CD8-positive, alpha-beta memory T cell (primary cell): Measurements from ENCODE around the gene TFEB. TPM values are rescaled to one million over a fixed set of nuclear protein-coding genes. Genes with fewer than 3 reads are reported as not detected.

Experiments
- CTCF ChIA-PET: fragments of 350-600 bp; sonication (Branson Sonifier 250); formaldehyde crosslinking; loops from one replicate; lab custom pipeline; 2021; ENCODE audit warnings: antibody characterized with exemption; lab: Charles Lee
- POLR2A ChIA-PET: fragments of 350-600 bp; sonication (Branson Sonifier 250); formaldehyde crosslinking; loops from one replicate; lab custom pipeline; 2021; ENCODE audit warnings: antibody characterized with exemption; lab: Charles Lee
- DNase-seq, 5 donors: peaks; one replicate each; pipeline versions ENCODE4 v3.0.0 to v3.0.0-alpha.2; 2020 to 2022; ENCODE audit warnings: mixed read lengths in 1 of 5
- H3K27ac ChIP-seq: one replicate; pipeline ENCODE4 v1.7.0; 2013; ENCODE audit warnings: low read depth, mild to moderate bottlenecking, low read length, moderate library complexity
- H3K27me3 ChIP-seq: 2 replicates; pipeline ENCODE4 v1.7.0; 2013; ENCODE audit warnings: low read length, mild to moderate bottlenecking; ENCODE audit not compliant: insufficient read depth, poor library complexity, severe bottlenecking
- H3K36me3 ChIP-seq: 2 replicates; pipeline ENCODE4 v1.7.0; 2013; ENCODE audit warnings: mild to moderate bottlenecking, low read length, moderate library complexity; ENCODE audit not compliant: insufficient read depth
- H3K4me1 ChIP-seq: 2 replicates; pipeline ENCODE4 v1.7.0; 2013; ENCODE audit warnings: mild to moderate bottlenecking, low read length, moderate library complexity; ENCODE audit not compliant: insufficient read depth
- H3K4me3 ChIP-seq: 2 replicates; pipeline ENCODE4 v1.7.0; 2013; ENCODE audit warnings: mild to moderate bottlenecking, low read length
- H3K9me3 ChIP-seq: 2 replicates; pipeline ENCODE4 v1.7.0; 2013; ENCODE audit warnings: mild to moderate bottlenecking, low read length
- H3K27ac Mint-ChIP-seq, 8 donors: one replicate each; pipeline ENCODE4 v1.8.0; 2020 to 2021; ENCODE audit warnings: mixed read lengths in 8 of 8, mild to moderate bottlenecking in 6 of 8, inconsistent platforms in 3 of 8, moderate library complexity in 3 of 8
- H3K27me3 Mint-ChIP-seq, 2 donors: one replicate each; pipeline ENCODE4 v1.8.0; 2020 to 2021; ENCODE audit warnings: mixed read lengths in 2 of 2, mild to moderate bottlenecking in 1 of 2, moderate library complexity in 1 of 2
- H3K36me3 Mint-ChIP-seq, 3 donors: one replicate each; pipeline ENCODE4 v1.8.0; 2020 to 2021; ENCODE audit warnings: mixed read lengths in 3 of 3, inconsistent platforms in 1 of 3, mild to moderate bottlenecking in 1 of 3
- H3K4me1 Mint-ChIP-seq, 3 donors: one replicate each; pipeline ENCODE4 v1.8.0; 2020 to 2021; ENCODE audit warnings: mixed read lengths in 3 of 3, inconsistent platforms in 1 of 3, mild to moderate bottlenecking in 1 of 3
- H3K4me3 Mint-ChIP-seq, 7 donors: one replicate each; pipeline ENCODE4 v1.8.0; 2020 to 2021; ENCODE audit warnings: mixed read lengths in 7 of 7, mild to moderate bottlenecking in 6 of 7, moderate library complexity in 4 of 7, inconsistent platforms in 2 of 7
- H3K9me3 Mint-ChIP-seq, 5 donors: one replicate each; pipeline ENCODE4 v1.8.0; 2020 to 2022; ENCODE audit warnings: mixed read lengths in 5 of 5, mild to moderate bottlenecking in 3 of 5, moderate library complexity in 2 of 5, inconsistent platforms in 1 of 5
- polyA plus RNA-seq: library from polyadenylated mRNA; unstranded; fragments of 300-500 nt; fragmentation: Illumina TruSeq; gene quantifications from one replicate; pipeline ENCODE4 v1.2.3, GENCODE V29; 2021
- total RNA-seq, 2 experiments: library from RNA; stranded (reverse); gene quantifications; one replicate each; pipeline ENCODE4 v1.2.3, GENCODE V29; 2021

The TFEB gene
- total and polyA plus RNA-seq, 3 experiments from 2014 or later = 12.0 to 18.8 (median 12.5) TPM

DNA sequence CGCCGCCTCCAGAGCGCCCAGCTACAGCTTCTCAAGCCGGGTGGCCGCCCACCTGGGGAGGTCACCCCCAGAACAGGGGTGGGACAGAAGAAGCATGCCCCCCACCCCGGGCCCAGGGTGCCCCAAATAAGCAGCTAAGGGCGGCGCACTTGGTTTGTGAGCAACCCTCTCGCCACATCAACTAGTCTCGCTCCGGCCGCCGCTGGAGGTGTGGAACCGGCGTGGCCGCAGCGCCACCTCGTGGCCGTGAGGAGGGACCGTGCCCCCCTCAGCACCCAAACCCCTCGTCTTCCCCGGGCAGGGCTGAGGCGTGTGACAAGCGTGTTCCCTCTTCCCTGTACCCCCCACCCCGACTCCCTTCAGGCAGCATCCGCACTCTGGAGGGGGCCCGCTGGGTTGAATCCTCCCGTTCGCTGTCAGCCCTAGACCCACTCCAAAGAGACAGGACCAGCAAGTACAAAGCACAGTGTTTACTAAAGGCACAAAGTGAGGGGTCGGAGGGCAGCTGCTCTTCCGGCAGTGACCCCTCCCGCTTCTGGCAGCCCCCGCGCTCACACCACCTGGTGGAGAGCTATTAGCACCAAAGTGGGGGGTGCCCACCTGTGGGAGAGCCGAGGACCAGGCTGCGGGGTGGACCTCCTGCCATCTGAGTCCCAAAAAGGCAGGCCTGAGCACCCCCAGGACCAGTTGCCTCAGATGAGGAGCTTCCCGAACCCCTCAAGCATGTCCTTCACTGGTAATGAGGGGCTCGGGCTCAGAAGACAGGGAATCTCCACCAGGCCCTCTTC is 51.7 kb downstream of the TFEB start:
- Histone ChIP-seq H3K27ac (no peak overlapping the region), H3K27me3 (no peaks in the 10 kb centered on the region), H3K4me3 (peak overlapping the region; percentile 34), H3K36me3 (no peaks in the 10 kb centered on the region), H3K4me1 (peaks cover 5% of the 10 kb centered on the region), H3K9me3 (no peaks in the 10 kb centered on the region)
- DNase-seq = peak; percentile 58 to 81 (median 69)
- peaks cover 0 to 32% (median 0%) of the 10 kb centered on the region in 3 donors for H3K36me3 Mint-ChIP-seq
- ChIA-PET CTCF (interaction anchor here (0.8 to 5.1 kb wide), 32 partner anchors 9 to 388 kb away, joined by 3 to 30 read pairs (median 4); partner anchors contain the start of gene FRS3), POLR2A (interaction anchor here (1.2 kb wide), 1 partner anchor 51 kb away, joined by 3 read pairs; no protein-coding TSS in a partner anchor)
- H3K27ac Mint-ChIP-seq = peak overlapping the region in 3 of 8 donors; percentile 24 to 37 (median 24)
- peak overlapping the region in 6 of 7 donors; percentile 32 to 74 (median 50) for H3K4me3 Mint-ChIP-seq
- H3K27me3 Mint-ChIP-seq = peaks cover 6 to 11% of the 10 kb centered on the region in 2 donors
- H3K4me1 Mint-ChIP-seq = peaks cover 4 to 16% (median 5%) of the 10 kb centered on the region in 3 donors
- no peaks in the 10 kb centered on the region for H3K9me3 Mint-ChIP-seq

DNA sequence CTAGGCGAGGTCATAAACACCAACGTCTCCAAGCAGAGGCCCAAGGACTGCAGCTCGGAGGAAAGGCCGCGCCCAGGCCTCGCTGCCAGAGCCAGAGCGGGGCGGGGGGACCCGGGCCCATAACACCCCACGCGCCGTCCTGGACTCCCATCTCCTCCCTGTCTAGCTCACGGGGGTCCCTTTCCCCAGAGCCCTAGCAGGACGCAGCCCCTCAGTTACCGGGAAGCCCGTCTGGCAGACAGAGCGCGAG is 52.2 kb downstream of the TFEB start:
- POLR2A ChIA-PET = interaction anchor here (1.2 kb wide), 1 partner anchor 51 kb away, joined by 3 read pairs; no protein-coding TSS in a partner anchor
- Mint-ChIP-seq H3K4me1 (peaks cover 4 to 16% (median 5%) of the 10 kb centered on the region in 3 donors), H3K36me3 (peaks cover 0 to 28% (median 0%) of the 10 kb centered on the region in 3 donors), H3K9me3 (no peaks in the 10 kb centered on the region), H3K27me3 (peaks cover 6 to 14% of the 10 kb centered on the region in 2 donors), H3K4me3 (peak overlapping the region in 4 of 7 donors; percentile 40 to 74 (median 54)), H3K27ac (peak overlapping the region in 1 of 8 donors; percentile 24)
- no peaks in the 10 kb centered on the region for H3K27me3 ChIP-seq
- H3K4me3 ChIP-seq = peak overlapping the region; percentile 34
- CTCF ChIA-PET = interaction anchor here (0.8 to 5.1 kb wide), 29 partner anchors 8 to 387 kb away, joined by 3 to 30 read pairs (median 4); partner anchors contain the start of gene FRS3
- no peaks in the 10 kb centered on the region for H3K36me3 ChIP-seq
- DNase-seq = no peak
- no peak overlapping the region for H3K27ac ChIP-seq
- H3K4me1 ChIP-seq = peaks cover 5% of the 10 kb centered on the region
- H3K9me3 ChIP-seq = no peaks in the 10 kb centered on the region

DNA sequence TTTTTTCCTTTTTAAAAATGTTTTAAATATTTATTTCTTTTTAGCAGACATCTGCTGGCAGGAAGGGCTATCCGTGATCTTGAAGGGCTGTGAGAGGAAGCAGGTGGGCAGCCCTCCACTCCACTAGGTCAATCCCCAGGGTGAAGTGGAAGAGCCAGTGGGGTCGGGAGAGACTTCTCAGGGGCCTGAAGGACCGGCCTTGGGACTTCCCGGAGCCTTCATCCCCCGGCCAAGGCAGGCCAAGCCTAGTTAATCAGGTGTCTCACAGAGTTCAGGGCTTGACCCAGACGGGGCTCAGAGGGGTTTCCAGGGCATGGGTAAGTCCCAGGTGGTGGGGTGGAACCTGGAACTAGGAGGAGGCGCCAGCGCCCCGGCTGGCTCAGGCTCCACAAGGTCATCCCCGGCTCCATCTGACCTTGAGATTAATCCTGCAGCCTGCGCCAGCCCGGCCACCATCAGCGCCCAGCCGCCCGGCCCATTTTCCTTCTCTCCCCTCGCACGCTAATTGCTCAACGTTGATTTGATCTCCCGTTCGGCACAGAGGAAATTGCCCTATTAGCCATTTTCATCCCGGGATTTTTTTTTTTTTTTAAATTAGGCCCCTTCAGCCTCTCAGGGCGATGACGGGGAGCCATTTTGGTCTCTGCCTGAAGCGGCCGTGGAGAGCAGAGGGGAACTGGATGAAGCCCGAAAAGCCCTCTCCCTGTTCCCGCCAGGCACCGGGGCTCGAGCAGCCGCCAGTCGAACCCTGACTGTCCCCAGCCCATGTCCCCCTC is 52.7 kb downstream of the TFEB start:
- CTCF ChIA-PET = interaction anchor here (0.8 to 5.1 kb wide), 31 partner anchors 8 to 387 kb away, joined by 3 to 30 read pairs (median 4); partner anchors contain the start of gene FRS3
- Histone ChIP-seq H3K9me3 (no peaks in the 10 kb centered on the region), H3K27ac (no peak overlapping the region), H3K27me3 (no peaks in the 10 kb centered on the region), H3K4me1 (peaks cover 5% of the 10 kb centered on the region), H3K4me3 (peak overlapping the region; percentile 34), H3K36me3 (no peaks in the 10 kb centered on the region)
- Mint-ChIP-seq H3K27me3 (peaks cover 6 to 14% of the 10 kb centered on the region in 2 donors), H3K36me3 (peaks cover 0 to 26% (median 0%) of the 10 kb centered on the region in 3 donors), H3K4me1 (peaks cover 4 to 16% (median 5%) of the 10 kb centered on the region in 3 donors), H3K9me3 (no peaks in the 10 kb centered on the region), H3K4me3 (peak overlapping the region in 6 of 7 donors; percentile 26 to 74 (median 44)), H3K27ac (no peak overlapping the region)
- DNase-seq = no peak
- POLR2A ChIA-PET = interaction anchor here (1.2 kb wide), 1 partner anchor 52 kb away, joined by 3 read pairs; no protein-coding TSS in a partner anchor

DNA sequence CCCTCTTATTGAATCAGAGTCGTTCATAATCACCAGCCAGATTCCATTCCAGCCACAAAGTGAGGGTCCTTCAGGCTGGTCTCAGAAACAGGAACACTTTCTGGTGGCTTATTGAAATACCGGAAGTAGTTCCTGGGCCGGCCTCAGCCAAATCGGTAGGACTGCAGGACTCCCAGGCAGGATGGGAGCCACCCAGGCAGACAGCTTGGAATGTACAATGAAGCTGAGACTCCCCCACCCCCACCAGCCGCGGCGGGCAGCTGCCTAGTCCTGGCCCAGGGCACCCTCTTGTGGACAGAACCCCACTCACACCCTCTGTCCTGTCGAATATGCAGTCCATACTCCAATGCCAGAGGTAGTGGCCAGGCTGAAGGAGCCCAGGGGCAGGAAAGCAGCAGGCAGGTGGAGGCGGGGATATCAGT is 53.3 kb downstream of the TFEB start:
- no peak overlapping the region for H3K27ac ChIP-seq
- no peaks in the 10 kb centered on the region for H3K9me3 ChIP-seq
- Mint-ChIP-seq H3K27me3 (peaks cover 3 to 20% of the 10 kb centered on the region in 2 donors), H3K4me3 (peak overlapping the region in 3 of 7 donors; percentile 26 to 74 (median 34)), H3K27ac (no peak overlapping the region), H3K9me3 (no peaks in the 10 kb centered on the region), H3K4me1 (peaks cover 4 to 16% (median 5%) of the 10 kb centered on the region in 3 donors), H3K36me3 (peaks cover 0 to 19% (median 0%) of the 10 kb centered on the region in 3 donors)
- H3K4me1 ChIP-seq = peaks cover 5% of the 10 kb centered on the region
- H3K36me3 ChIP-seq = no peaks in the 10 kb centered on the region
- DNase-seq = peak; percentile 37 to 67 (median 45)
- peaks cover under 1% of the 10 kb centered on the region for H3K27me3 ChIP-seq
- no peak overlapping the region for H3K4me3 ChIP-seq
- ChIA-PET CTCF (interaction anchor here (0.9 to 2.5 kb wide), 4 partner anchors 42 to 85 kb away, joined by 3 to 17 read pairs (median 4); no protein-coding TSS in a partner anchor), POLR2A (no interaction called here)

DNA sequence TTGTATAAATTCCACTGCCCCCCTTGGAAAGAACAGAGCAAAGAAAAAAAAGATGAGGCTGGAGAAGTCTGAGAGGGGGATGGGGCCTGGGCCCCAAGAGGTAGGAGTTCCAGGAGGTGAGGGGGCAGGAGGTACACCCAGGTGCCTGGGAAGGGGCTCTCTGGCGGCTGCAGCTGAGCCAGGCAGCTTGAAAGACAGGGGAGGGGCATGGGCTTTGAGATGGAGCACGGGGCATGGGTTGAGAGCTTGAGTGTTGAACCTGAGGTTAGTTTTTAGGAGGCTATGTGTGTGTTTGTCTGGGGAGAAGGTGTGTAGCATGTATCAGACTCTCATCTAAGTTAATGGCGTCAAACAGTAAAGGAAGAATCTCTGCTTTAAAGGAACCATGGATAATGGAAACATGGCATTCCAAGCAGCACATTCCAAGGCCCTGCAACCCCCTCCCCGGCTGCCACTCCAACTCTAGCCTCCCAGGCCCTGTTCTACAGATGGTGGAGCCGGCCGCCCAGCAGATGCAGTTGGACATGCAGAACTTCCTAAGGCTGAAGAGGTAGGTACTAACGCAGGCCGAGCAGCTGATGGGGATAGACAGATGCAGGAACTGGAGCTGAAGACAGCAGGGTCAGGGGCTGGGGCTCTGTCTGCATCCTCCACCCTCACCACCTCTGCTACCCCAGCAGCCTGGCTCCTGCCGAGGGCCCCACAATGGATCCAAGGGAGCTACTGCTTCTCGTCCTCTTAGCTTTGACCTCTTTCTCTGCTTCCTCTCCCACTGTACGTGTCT is 55.0 kb downstream of the TFEB start:
- H3K36me3 Mint-ChIP-seq = peaks cover 0 to 6% (median 0%) of the 10 kb centered on the region in 3 donors
- no peak for DNase-seq
- no peak overlapping the region for H3K27ac Mint-ChIP-seq
- no peaks in the 10 kb centered on the region for H3K9me3 Mint-ChIP-seq
- H3K4me3 Mint-ChIP-seq = no peak overlapping the region
- no peaks in the 10 kb centered on the region for H3K36me3 ChIP-seq
- H3K4me3 ChIP-seq = no peak overlapping the region
- peaks cover 6 to 35% of the 10 kb centered on the region in 2 donors for H3K27me3 Mint-ChIP-seq
- H3K4me1 ChIP-seq = peaks cover 5% of the 10 kb centered on the region
- ChIA-PET POLR2A (no interaction called here), CTCF (interaction anchor here (1.3 to 2.5 kb wide), 3 partner anchors 9 to 312 kb away, joined by 3 to 17 read pairs (median 4); no protein-coding TSS in a partner anchor)
- peaks cover 4% of the 10 kb centered on the region for H3K27me3 ChIP-seq
- H3K27ac ChIP-seq = no peak overlapping the region
- no peaks in the 10 kb centered on the region for H3K9me3 ChIP-seq
- peaks cover 4 to 16% (median 5%) of the 10 kb centered on the region in 3 donors for H3K4me1 Mint-ChIP-seq

DNA sequence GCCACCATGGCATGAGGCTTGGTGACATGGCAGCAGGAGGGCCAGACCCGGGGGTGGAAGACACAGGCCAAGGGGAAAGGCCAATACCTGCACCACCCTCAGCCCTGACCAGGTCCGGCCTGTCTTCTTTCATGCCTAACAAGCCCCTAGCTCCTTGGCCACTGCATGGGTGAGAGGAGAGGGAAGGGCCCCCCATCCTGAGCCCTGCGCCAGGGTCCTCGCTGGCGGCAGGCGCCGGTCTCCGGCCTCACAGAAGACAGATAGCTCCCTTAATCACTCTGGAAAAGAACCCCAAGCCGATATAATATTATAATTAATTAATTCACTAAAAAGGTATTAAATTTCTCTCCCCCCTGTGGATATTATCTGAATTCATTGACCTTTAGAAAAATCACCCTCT is 55.7 kb downstream of the TFEB start:
- H3K4me1 ChIP-seq = peaks cover 5% of the 10 kb centered on the region
- no peak overlapping the region for H3K4me3 ChIP-seq
- no peaks in the 10 kb centered on the region for H3K9me3 Mint-ChIP-seq
- no peak overlapping the region for H3K27ac Mint-ChIP-seq
- H3K4me1 Mint-ChIP-seq = peaks cover 4 to 16% (median 5%) of the 10 kb centered on the region in 3 donors
- no peaks in the 10 kb centered on the region for H3K9me3 ChIP-seq
- H3K27ac ChIP-seq = no peak overlapping the region
- peaks cover 4% of the 10 kb centered on the region for H3K27me3 ChIP-seq
- H3K36me3 Mint-ChIP-seq = peaks cover 0 to 2% (median 0%) of the 10 kb centered on the region in 3 donors
- H3K36me3 ChIP-seq = no peaks in the 10 kb centered on the region
- CTCF ChIA-PET = interaction anchor here (1.3 to 1.4 kb wide), 2 partner anchors 9 to 311 kb away, joined by 3 to 4 read pairs; no protein-coding TSS in a partner anchor
- POLR2A ChIA-PET = no interaction called here
- H3K4me3 Mint-ChIP-seq = no peak overlapping the region
- peaks cover 6 to 39% of the 10 kb centered on the region in 2 donors for H3K27me3 Mint-ChIP-seq
- DNase-seq = no peak

DNA sequence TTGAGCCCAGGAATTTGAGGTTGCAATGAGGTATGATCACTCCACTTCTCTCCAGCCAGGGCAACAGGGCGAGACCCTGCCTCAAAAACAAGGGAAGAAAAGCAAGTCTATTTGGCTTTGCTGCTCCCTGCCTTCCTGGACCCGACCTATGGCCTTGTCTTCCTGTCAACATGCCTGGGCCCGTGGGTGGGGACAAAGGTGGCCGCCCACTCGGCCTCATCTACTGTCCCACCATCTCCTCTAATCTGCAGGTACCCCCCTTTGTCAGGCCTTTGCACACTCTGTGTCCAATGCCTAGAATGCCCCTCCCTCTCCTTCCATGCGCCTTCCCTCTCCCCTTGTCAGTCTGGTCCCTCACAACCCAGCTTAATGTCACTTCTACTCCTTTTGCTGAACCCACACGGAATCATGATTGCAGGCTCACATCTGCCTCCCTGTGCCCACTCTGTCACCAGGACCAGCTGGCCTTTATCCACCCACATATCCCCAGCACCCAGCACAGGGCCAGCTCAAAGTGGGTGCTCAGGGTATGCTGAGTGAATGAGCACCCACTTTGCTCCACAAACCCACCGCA is 56.8 kb downstream of the TFEB start:
- Histone ChIP-seq H3K27ac (no peak overlapping the region), H3K4me1 (peaks cover 5% of the 10 kb centered on the region), H3K36me3 (no peaks in the 10 kb centered on the region), H3K27me3 (peaks cover 4% of the 10 kb centered on the region), H3K4me3 (no peak overlapping the region), H3K9me3 (no peaks in the 10 kb centered on the region)
- peak in 1 of 5 donors; percentile 23 for DNase-seq
- Mint-ChIP-seq H3K27me3 (peaks cover 9 to 48% of the 10 kb centered on the region in 2 donors), H3K9me3 (no peaks in the 10 kb centered on the region), H3K36me3 (peaks cover 0 to under 1% (median 0%) of the 10 kb centered on the region in 3 donors), H3K27ac (no peak overlapping the region), H3K4me1 (peaks cover 1 to 13% (median 2%) of the 10 kb centered on the region in 3 donors), H3K4me3 (no peak overlapping the region)
- CTCF ChIA-PET = interaction anchor here (0.6 to 1.3 kb wide), 2 partner anchors 8 to 1749 kb away, joined by 3 to 4 read pairs; partner anchors contain the start of gene ABCC10
- POLR2A ChIA-PET = no interaction called here
